HG03039 (cell line): ENCODE results near the gene NELL2.
"Not testable (repeated sequence)": the region's sequence is repeated elsewhere in the genome, so short reads cannot be mapped to it uniquely, and the experiment has no call there.

Experiments
- ATAC-seq: cut with Tn5 transposase; IDR thresholded peaks from one replicate; pipeline ENCODE4 v1.9.1; 2021; ENCODE audit warnings: mild to moderate bottlenecking, moderate library complexity; ENCODE audit not compliant: unreplicated experiment

Gene NELL2

DNA sequence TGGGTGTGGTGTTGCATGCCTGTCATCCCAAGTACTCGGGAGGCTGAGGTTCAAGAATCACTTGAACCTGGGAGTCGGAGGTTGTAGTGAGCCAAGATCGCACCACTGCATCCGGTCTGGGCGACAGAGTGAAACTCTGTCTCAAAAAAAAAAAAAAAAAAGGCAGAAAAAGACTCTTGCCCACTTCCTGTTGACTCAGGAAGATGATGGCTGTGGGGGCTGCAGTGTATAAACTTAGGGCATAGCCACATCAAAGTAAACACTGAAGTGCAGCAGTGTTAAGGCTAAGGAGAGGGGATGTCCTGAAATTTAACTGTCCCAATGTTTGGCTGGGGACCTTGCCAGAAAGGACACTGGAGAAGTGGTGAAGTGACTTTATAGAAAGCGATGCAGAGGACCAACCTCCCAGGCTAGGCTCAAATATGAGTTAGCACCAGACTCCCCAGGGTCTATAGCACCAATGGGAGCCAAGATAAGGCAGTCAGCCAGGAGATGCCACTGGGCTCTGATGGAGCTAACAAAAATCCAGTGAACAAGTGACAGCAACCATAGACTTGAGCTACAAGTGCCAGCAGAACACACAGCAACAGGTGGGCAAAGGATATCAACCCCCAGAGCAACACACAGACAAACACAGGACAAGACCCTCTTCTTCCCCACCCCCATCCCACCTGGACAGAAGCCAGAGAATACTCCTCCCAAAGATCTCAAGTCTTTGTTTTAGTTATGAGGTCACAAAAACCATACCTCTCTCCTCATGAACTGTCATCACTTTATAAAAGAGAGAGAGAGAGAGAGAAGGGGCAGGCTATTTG lies 28.0 kb downstream of the NELL2 start:
- peak; percentile 58 for ATAC-seq

GRCh38 chr12:44847403-44847802 lies 28.7 kb downstream of the NELL2 start:
- peak; percentile 15 for ATAC-seq

GRCh38 chr12:44846826-44847225 lies 29.3 kb downstream of the NELL2 start:
- no peak for ATAC-seq

- no peak for ATAC-seq
Measured at GRCh38 chr12:44842669-44843068, 33.4 kb downstream of the NELL2 start.

DNA sequence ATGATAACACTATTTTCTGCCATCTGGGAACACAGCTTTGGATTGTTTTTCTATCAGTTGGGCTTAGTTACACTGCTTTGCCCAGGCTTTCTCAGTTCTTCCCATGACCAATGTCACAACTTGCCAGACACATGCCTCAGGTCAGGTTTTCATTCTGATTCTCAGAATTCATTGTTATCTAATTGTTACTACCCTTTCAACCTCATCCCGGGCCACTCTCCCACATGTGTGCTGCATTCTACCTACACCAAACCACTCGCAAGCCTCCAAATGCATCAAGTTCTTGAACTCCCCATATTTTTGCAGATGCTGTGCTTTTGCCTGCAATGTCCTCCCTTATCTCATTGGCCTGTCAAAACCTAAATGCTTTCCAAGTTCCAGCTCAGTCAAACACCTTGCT lies 36.3 kb downstream of the NELL2 start:
- no peak for ATAC-seq

DNA sequence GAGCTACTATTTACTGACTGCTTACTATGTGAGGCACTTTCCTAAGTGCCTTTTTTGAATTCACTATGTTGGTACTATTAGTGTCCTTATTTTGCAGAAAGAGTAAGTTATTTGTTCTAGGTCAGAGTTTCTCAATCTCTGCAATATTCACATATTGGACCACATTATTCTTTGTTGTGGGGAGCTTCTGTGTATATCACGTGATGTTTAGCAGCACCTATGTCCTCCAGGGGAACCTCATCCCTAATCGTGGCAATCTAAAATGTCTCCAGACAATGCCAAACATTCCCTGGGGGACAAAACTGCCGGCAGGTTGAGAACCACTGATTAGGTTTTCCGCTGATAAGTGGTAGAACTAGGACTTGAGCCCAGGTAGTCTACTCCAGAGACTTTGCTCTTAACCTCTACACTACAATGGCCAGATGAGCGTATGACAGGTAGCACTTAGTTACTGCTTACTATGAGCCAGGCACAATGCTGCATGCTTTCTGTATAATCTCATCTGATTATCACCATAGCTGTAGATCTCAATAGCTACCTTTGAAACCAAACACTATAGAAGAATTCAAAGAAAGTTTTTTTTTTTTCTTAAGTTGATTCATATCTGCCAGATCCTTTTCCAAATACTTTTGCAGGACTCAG lies 38.9 kb downstream of the NELL2 start:
- no peak for ATAC-seq

DNA sequence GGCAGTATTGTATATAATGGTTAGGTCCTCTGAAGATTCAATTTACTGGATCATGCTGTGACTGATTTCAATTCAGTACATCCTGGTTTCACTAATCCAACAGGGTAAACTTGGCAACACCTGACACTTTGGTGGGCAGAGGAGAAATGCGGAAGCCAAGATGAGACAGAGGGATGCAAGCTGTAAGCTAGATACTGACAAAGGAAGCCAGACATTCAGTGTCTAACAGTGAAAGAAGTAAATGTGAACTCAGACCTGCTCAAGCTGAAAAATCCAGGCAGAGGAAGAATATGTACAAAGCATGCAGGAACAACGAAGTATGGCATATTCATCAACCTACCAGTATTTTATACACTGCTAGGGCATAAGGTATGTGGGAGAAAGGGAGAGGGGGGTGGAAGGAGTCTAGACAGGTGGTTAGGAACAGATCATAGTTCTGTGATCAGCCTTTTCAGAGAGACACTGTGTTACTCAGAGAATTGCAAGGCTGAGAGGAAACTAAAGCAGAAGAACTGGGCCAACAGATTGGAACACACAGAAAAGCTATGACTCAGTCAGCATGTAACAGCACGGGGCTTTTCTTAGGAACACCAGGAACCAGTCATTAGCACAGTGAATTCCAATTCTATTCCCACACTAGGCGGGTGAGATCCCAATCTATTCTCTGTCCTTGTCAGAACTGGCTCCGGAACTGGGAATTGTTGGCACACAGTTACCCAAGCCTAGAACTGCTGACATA lies 40.3 kb downstream of the NELL2 start:
- no peak for ATAC-seq

DNA sequence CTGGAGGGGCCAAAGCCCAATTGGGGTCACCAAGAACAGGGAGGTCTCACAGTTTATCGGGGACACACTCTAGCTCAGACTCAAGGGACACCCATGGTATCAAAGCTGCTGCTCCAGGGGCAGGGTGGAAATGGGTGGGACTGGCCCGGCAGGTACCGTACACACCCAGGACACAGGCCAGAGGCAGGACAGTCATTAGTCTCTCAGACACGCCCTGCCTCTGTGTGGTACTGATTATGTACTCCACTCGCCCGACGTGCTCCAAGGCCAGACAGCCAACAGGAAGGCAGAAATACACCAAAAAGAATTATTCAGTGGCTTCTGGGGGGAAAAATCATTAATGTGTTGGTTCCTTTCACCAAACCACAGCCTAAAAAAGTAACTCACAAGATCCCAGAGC lies 41.1 kb downstream of the NELL2 start:
- ATAC-seq: not testable (repeated sequence)

- ATAC-seq: no peak
Measured at GRCh38 chr12:44833561-44833960, 42.6 kb downstream of the NELL2 start.

GRCh38 chr12:44830566-44831055 lies 45.5 kb downstream of the NELL2 start:
- ATAC-seq: no peak

DNA sequence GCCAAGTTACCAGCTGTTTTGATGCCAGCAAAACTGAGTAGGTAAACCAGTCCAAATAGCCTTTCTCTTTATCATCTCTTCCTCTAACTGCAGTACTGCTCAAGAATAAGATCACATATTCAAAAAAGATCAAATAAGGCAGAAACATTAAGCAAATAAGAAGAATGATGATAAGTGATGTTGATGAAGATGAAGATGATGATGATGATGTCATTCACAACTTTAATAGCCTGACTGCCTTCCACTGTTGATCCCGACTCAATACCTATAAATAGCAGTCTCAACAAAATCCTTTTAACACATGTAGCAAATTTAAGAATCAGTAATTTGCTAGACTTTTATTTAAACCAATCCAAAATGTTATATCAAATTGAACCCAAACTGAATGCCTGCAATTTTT lies 47.1 kb downstream of the NELL2 start:
- no peak for ATAC-seq

DNA sequence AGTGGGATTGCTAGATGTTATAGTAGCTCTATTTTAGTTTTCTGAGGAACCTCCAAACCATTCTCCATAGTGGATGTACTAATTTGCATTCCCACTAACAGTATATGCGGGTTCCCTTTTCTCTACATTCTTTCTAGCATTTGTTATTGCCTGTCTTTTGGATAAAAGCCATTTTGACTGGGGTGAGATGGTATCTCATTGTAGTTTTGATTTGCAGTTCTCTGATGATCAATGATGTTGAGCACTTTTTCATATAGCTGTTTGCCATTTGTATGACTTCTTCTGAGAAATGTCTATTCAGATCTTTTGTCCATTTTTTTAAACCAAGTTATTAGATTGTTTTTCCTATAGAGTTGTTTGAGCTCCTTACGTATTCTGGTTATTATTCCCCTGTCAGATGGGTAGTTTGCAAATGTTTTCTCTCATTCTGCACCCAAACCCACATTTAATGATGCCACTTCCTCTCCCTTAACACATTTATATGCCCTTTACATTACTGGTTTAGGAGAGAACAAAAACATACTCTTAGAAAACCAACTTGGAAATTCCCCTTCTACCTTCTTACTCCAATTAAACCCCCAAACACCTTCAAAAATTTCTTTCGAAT lies 48.2 kb downstream of the NELL2 start:
- no peak for ATAC-seq

DNA sequence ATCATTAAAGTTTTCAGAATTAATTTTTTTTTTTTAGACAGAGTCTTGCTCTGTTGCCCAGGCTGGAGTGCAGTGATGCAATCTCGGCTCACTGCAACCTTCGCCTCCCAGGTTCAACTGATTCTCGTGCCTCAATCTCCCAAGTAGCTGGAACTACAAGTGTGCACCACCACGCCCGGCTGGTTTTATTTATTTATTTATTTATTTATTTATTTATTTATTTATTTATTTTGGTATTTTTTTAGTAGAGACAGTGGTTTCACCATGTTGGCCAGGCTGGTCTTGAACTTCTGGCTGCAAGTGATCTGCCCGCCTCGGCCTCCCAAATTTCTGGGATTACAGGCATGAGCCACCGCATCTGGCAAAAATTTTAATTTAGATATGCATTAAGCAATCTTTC lies 54.4 kb downstream of the NELL2 start:
- ATAC-seq: not testable (repeated sequence)

DNA sequence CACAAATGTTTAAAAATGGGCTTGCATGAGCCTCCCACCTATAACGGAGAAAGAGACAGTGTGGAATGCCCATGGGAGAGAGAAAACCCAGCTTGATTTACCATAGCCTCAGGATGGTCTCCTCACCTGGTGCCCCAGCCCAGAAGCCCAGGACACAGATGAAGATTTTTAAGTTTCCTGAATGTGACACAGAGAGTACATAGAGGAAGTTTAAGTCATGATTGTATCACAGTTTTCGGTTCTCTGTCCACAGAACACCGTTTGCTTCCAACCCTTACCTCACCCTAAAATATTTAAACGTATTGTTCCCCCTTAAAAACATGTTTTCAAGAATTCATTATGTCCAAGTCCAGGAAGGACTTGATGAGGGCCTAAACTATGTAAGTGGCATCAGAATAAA lies 56.2 kb downstream of the NELL2 start:
- ATAC-seq: no peak

GRCh38 chr12:44817687-44818086 lies 58.4 kb downstream of the NELL2 start:
- no peak for ATAC-seq

- no peak for ATAC-seq
Measured at GRCh38 chr12:44816446-44817017, 59.6 kb downstream of the NELL2 start.

- ATAC-seq: no peak
Measured at GRCh38 chr12:44812062-44812461, 64.1 kb downstream of the NELL2 start.

DNA sequence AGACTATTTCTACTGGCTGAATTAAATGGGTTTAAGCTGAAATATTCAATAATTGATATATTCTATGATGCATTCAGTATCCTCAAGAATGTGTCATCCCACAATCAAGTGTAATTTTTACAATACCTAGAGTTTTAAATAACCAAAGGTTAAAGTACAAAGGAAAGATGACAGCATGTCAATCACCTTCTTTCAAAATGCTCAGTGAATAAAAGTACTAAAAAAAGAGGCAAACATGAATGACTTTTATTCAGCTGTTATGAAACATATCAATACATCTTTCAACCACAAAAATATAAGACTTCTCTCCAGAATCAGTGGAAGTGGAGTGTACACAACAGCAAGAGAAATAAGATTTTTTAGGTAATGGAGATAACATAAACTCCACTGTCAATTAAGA lies 72.0 kb downstream of the NELL2 start:
- no peak for ATAC-seq

GRCh38 chr12:44795970-44796369 lies 80.1 kb downstream of the NELL2 start:
- ATAC-seq: no peak

DNA sequence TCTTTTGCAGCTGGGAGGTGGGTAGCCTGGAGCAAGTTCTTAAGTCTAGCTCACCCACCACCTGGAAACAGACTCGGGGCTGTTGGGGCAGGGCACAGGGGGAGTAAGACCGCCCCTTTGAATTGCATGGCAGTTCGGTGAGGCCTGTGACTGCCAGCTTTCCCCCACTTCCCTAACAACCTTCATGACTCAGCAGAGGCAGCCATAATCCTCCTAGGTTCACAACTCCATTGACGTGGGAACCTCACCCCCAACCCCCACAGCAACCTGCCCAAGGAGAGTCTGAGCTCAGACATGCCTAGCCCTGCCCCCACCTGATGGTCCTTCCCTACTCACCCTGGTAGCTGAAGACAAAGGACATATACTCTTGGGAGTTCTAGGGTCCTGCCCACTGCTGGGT lies 87.4 kb downstream of the NELL2 start:
- ATAC-seq: no peak

DNA sequence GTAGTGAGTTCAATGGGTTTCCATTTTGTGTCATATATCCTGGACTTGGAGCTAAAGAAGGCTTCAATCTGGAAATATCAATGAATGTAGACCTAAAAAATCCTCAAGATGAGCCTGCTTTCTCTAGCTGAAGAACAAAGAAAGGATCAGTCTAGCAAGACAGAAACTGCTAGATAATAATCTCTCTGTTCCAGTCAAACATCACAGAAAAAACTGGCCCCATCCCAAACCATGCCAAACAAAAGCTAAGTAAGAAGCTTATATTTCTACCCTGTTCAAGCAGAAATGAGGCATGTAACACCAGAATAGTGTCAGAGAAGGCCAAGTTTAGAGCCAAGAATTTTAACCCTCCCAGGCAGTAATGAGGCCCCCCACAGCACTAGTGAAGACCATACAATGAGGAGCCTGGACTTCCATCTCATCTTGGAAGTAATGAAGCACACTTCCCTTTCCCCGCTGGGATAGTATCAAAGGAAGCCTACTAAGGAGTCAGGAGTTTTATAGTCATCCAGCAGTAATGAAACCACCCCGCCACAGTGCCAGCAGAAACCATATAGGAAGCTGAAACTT lies 95.8 kb downstream of the NELL2 start:
- no peak for ATAC-seq
